Right cardiac atrium (tissue), 5 donors: ENCODE data around the gene SRSF11. TPM values are rescaled to one million over a fixed set of nuclear protein-coding genes. Genes with fewer than 3 reads are reported as not detected.
"Not testable (repeated sequence)": the region's sequence is repeated elsewhere in the genome, so short reads cannot be mapped to it uniquely, and the experiment has no call there.

Experiments
- ATAC-seq, 2 donors: fragments of 200-7000 bp; cut with Tn5 transposase; one replicate each; pipeline versions ENCODE4 v1.8.0 to v1.9.1; 2020; ENCODE audit warnings: moderate library complexity in 2 of 2, mild to moderate bottlenecking in 1 of 2
- DNase-seq, 3 donors: peaks; one replicate each; pipeline ENCODE4 v3.0.0-alpha.2; 2020
- H3K27ac ChIP-seq: one replicate; pipeline ENCODE4 v1.5.1; 2013; ENCODE audit warnings: mild to moderate bottlenecking, low read length, control low read depth, moderate library complexity
- H3K27me3 ChIP-seq: one replicate; pipeline ENCODE4 v1.6.1; 2013; ENCODE audit not compliant: control insufficient read depth, insufficient read depth
- H3K4me1 ChIP-seq: one replicate; pipeline ENCODE4 v1.6.1; 2013; ENCODE audit warnings: low read length; ENCODE audit not compliant: control insufficient read depth, insufficient read depth
- H3K4me3 ChIP-seq: one replicate; pipeline ENCODE4 v1.5.1; 2013; ENCODE audit warnings: low read length, control low read depth
- H3K9me3 ChIP-seq: one replicate; pipeline ENCODE4 v1.6.1; 2013; ENCODE audit warnings: low read length; ENCODE audit not compliant: control insufficient read depth
- WGBS: extraction: QIAGEN DNeasy Blood & Tissue Kit; methylation state at CpG from one replicate; pipeline ENCODE4 v1.1.7; 2013; 5-methylcytosine and 5-hydroxymethylcytosine counted together
- intact Hi-C, 4 donors: fragments of 100-400 bp; cut with DNase I; formaldehyde crosslinking; loops; one replicate each; pipeline versions ENCODE4 v1.11.0 to v1.14.0; 2022 to 2023
- polyA plus RNA-seq: library from polyadenylated mRNA; stranded (reverse); fragments of 200-250 nt; gene quantifications from one replicate; pipeline ENCODE4 v1.2.3, GENCODE V29; 2013
- total RNA-seq, 4 donors: library from RNA; stranded (reverse); fragmentation: NEBNext Ultra II Directional; extraction: Animal tissue kit (Norgen Biotek cat#: 25700); gene quantifications; one replicate each; pipeline ENCODE4 v1.2.1, GENCODE V29; 2021
- donor health status: healthy with polysubstance abuse.
- donor health status: DM: no; HTN: yes; CAD: no.
- donor health status: DM: no; HTN: no; CAD: no.
- donor health status: DM: no; HTN: yes; CAD: no; lungs with severe emphysema.
- donor health status: DM: yes; HTN: yes; CAD: no.

The SRSF11 gene
- total and polyA plus RNA-seq, 5 donors, result 56.5 to 81.4 (median 64.1) TPM

DNA sequence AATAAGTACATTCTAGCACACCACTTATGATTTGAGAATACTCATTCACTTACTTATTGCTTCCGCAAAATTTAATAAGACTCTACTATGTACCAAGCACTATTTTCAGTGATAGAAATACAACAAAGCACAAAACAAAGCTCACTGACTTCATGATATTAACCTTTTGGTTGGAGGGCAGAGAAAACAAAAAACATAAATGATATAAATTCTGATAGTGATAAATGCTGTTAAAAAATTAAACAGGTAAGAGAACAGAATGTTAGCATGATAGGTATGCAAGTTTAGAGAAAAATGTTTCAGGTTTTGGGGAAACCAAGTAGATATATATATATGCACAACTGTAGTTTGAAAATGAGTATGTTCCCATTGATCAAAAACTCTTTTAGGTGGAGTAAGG is 17.0 kb upstream of the SRSF11 start:
- DNase-seq, result no peak
- no peak overlapping the region for H3K27ac ChIP-seq
- H3K27me3 ChIP-seq, result no peaks in the 10 kb centered on the region
- H3K4me1 ChIP-seq, result no peaks in the 10 kb centered on the region
- H3K4me3 ChIP-seq, result peak overlapping the region; percentile 91
- WGBS, result 100% methylated on average over 1 of the region's 1 CpG
- no peak for ATAC-seq
- no peaks in the 10 kb centered on the region for H3K9me3 ChIP-seq
- intact Hi-C loops, result no loop called here

GRCh38 chr1:70204600-70204999 is 16.6 kb upstream of the SRSF11 start:
- Histone ChIP-seq H3K27ac (no peak overlapping the region), H3K9me3 (no peaks in the 10 kb centered on the region), H3K4me3 (peak overlapping the region; percentile 91), H3K4me1 (no peaks in the 10 kb centered on the region), H3K27me3 (no peaks in the 10 kb centered on the region)
- ATAC-seq (no peak), DNase-seq (no peak)
- intact Hi-C loops, result no loop called here
- WGBS, result under 1% methylated on average over 4 of the region's 4 CpGs

DNA sequence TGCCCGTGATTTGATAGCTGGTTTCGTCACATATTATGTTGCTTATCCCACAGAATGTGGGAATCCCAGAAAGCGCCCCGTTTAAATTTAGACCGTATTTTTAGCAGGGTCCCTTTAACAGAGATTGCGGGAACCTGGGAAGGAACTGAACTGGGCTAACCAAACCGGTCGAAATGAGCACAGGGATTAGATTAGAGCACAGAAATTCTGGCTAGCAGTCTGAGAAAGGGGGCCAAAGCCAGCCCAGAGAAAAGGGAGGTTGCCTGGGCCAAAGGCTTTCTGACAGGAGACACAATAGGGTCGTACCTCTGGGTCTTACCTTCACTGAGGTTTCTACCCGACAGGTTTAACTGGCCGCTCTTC is 16.1 kb upstream of the SRSF11 start:
- H3K9me3 ChIP-seq, result no peaks in the 10 kb centered on the region
- no peaks in the 10 kb centered on the region for H3K27me3 ChIP-seq
- peak overlapping the region; percentile 91 for H3K4me3 ChIP-seq
- WGBS, result under 1% methylated on average over 11 of the region's 11 CpGs
- H3K27ac ChIP-seq, result peak overlapping the region; percentile 88
- intact Hi-C loops, result no loop called here
- H3K4me1 ChIP-seq, result peaks cover under 1% of the 10 kb centered on the region
- ATAC-seq, result peak in 1 of 2 donors; percentile 62
- no peak for DNase-seq

DNA sequence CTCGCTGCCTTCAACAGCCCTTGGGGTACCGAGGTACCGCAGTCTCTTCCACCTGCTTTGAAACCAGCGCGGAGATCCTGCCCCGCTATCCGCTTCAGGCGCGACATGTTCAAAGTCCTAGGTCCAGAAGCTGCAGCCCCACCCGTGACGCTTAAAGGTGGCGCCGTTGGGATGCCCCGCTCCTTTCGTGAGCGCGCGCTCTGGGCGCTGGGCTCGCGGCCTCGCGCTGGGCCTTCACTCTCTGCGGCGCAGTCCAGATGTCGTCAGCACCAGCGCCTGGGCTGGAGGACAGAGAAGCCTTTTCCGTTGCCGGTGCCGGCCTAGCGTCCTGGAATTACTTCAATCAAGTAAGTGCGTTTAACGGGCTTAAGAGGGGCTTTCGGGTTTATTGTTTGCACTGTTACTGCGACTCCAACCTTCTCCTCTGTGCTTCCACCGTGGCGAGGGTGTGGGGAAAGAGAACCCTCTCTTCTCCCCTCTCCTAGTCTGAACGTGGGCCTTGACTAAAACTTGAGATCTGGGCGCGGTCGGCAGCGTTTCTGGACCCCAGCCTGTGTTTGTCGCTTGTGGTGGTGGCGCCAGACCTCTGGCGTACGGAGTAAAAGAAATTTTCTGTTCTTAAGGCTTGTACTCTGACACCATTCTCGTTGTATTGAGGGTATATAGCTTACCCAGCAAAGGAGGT is 15.6 kb upstream of the SRSF11 start, which contains the start of gene LRRC40:
Gene LRRC40 (minus strand): TSS at position 146 of the 685 bp plus-strand sequence. CDS start 39 bp downstream, at position 107.
- Histone ChIP-seq H3K27ac (peak within 1 kb of the TSS; percentile 88), H3K4me3 (peak within 1 kb of the TSS; percentile 91), H3K9me3 (no peaks in the 10 kb centered on the region), H3K4me1 (peaks cover 5% of the 10 kb centered on the region), H3K27me3 (no peaks in the 10 kb centered on the region)
- WGBS, result under 1% methylated on average over 47 of the region's 47 CpGs
- peak; percentile 99 for ATAC-seq
- peak; percentile 97 to 99 (median 98) for DNase-seq
- intact Hi-C loops, result no loop called here

DNA sequence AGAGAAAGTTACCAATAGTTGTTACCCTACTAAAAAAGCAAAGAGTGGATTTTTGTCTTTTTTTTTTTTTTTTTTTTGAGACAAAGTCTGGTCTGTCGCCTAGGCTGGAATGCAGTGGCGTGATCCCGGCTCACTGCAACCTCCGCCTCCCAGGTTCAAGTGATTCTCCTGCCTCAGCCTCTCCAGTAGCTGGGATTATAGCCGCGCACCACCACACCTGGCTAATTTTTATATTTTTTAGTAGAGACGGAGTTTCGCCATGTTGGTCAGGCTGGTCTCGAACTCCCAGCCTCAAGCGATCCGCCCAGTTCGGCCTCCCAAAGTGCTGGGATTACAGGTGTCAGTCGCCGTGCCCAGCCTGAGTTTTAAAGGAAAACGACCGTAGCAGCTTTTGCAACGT is 14.3 kb upstream of the SRSF11 start:
- WGBS, result 76% methylated on average over 17 of the region's 17 CpGs
- H3K4me1 ChIP-seq, intact Hi-C loops: not testable (repeated sequence)

GRCh38 chr1:70207492-70207891 is 13.7 kb upstream of the SRSF11 start:
- H3K27me3 ChIP-seq, result no peaks in the 10 kb centered on the region
- no peak for DNase-seq
- intact Hi-C loops, result no loop called here
- ATAC-seq, result no peak
- 79% methylated on average over 4 of the region's 4 CpGs for WGBS
- H3K4me1 ChIP-seq, result peaks cover 5% of the 10 kb centered on the region
- H3K4me3 ChIP-seq, result no peak overlapping the region
- no peak overlapping the region for H3K27ac ChIP-seq
- no peaks in the 10 kb centered on the region for H3K9me3 ChIP-seq

More for the DNA sequence above, 14.3 kb upstream of the SRSF11 start:
- peak overlapping the region; percentile 91 for H3K4me3 ChIP-seq
- H3K9me3 ChIP-seq, ATAC-seq, H3K27ac ChIP-seq, H3K27me3 ChIP-seq, DNase-seq: not testable (repeated sequence)

GRCh38 chr1:70208292-70208691 is 12.9 kb upstream of the SRSF11 start:
- Histone ChIP-seq H3K27me3 (no peaks in the 10 kb centered on the region), H3K27ac (no peak overlapping the region), H3K9me3 (no peaks in the 10 kb centered on the region), H3K4me1 (peaks cover 5% of the 10 kb centered on the region), H3K4me3 (no peak overlapping the region)
- ATAC-seq (no peak), DNase-seq (peak in 1 of 3 donors; percentile 35)
- WGBS, result 97% methylated on average over 7 of the region's 7 CpGs
- intact Hi-C loops, result no loop called here

- Histone ChIP-seq H3K4me1 (peaks cover 5% of the 10 kb centered on the region), H3K9me3 (no peaks in the 10 kb centered on the region), H3K27me3 (no peaks in the 10 kb centered on the region), H3K27ac (no peak overlapping the region), H3K4me3 (no peak overlapping the region)
- ATAC-seq, result no peak
- intact Hi-C loops, result no loop called here
- DNase-seq, result no peak
- WGBS, result 58% methylated on average over 1 of the region's 1 CpG
Measured at GRCh38 chr1:70210820-70211219, 10.4 kb upstream of the SRSF11 start.

GRCh38 chr1:70211541-70211940 is 9.6 kb upstream of the SRSF11 start:
- H3K4me1 ChIP-seq, result peaks cover 5% of the 10 kb centered on the region

DNA sequence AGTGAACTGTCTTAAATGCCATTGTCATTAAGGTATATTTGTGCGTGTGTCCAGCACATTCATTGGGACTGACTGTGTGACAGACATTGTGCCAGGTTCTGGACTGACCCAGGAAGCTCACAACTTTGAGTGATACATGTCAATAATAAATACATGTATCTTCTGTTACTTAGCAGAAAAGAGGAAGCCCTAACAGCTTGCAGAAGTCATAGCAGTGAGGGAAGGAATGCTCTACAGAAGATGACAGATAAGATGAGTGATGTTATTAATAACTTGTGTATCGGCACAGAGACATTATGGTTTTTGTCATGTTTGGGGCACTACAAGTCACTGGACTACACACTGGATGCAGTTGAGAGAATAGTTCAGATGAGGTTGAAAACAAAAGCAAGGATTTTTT is 1.2 kb upstream of the SRSF11 start:
- peaks cover 1% of the 10 kb centered on the region for H3K4me1 ChIP-seq
- ATAC-seq (no peak), DNase-seq (no peak)
- H3K4me3 ChIP-seq, result no peak overlapping the region
- H3K9me3 ChIP-seq, result no peaks in the 10 kb centered on the region
- no peak overlapping the region for H3K27ac ChIP-seq
- intact Hi-C loops, result no loop called here
- H3K27me3 ChIP-seq, result no peaks in the 10 kb centered on the region
- 69% methylated on average over 2 of the region's 2 CpGs for WGBS

More at GRCh38 chr1:70211541-70211940, 9.6 kb upstream of the SRSF11 start:
- Histone ChIP-seq H3K9me3 (no peaks in the 10 kb centered on the region), H3K4me3 (no peak overlapping the region), H3K27me3 (no peaks in the 10 kb centered on the region), H3K27ac (no peak overlapping the region)
- ATAC-seq (no peak), DNase-seq (no peak)
- intact Hi-C loops, result no loop called here

DNA sequence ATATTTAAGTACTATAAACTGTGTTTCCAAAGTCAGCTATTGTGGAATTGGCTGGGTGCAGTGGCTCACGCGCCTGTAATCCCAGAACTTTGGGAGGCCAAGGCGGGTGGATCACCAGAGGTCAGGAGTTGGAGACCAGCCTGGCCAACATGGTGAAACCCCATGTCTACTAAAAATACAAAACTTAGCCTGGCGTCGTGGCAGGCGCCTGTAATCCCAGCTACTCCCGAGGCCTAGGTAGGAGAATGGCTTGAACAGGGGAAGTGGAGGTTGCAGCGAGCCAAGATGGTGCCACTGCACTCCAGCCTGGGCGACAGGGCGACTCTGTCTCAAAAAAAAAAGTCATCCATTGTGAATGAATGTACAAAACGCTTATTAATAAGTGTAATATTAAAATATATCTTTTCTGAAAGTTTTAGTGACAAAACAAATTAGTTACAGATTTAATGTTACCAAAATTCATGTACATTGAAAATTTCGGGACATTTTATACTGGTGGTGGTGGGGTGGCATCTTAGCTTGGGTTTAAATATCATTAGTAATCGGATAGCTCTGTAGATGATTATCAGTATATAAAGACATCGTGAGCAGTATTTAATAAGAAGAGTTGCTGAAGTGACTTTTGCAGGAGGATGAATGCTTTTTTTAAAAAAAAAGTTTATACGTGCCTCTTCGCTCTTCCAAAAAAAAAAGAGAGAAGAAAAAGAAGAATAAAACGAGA is 503 bp upstream of the SRSF11 start:
- DNase-seq (no peak), ATAC-seq (no peak)
- Histone ChIP-seq H3K27me3 (no peaks in the 10 kb centered on the region), H3K9me3 (no peaks in the 10 kb centered on the region), H3K4me1 (peaks cover 3% of the 10 kb centered on the region), H3K27ac (no peak overlapping the region), H3K4me3 (peak overlapping the region; percentile 56)
- intact Hi-C loops, result no loop called here
- WGBS, result 48% methylated on average over 17 of the region's 17 CpGs
